GM21786 (cell line): Measurements from ENCODE around the gene ADNP2.
"Not testable (repeated sequence)": the region's sequence is repeated elsewhere in the genome, so short reads cannot be mapped to it uniquely, and the experiment has no call there.

ENCODE experiments used
- ATAC-seq: cut with Tn5 transposase; IDR thresholded peaks from one replicate; pipeline ENCODE4 v1.9.1; 2021; ENCODE audit not compliant: unreplicated experiment

ADNP2 gene

GRCh38 chr18:80143881-80144280, 34.8 kb downstream of the ADNP2 start:
- ATAC-seq, result no peak

- ATAC-seq, result no peak
Observed at GRCh38 chr18:80145196-80145804, 36.2 kb downstream of the ADNP2 start.

GRCh38 chr18:80147037-80147417, 38.0 kb downstream of the ADNP2 start:
- peak; percentile 30 for ATAC-seq

GRCh38 chr18:80147418-80148325, 38.6 kb downstream of the ADNP2 start:
- ATAC-seq, result peak; percentile 88

GRCh38 chr18:80148326-80149199, 39.5 kb downstream of the ADNP2 start:
- no peak for ATAC-seq

GRCh38 chr18:80149667-80150066, 40.6 kb downstream of the ADNP2 start:
- no peak for ATAC-seq

- peak; percentile 74 for ATAC-seq
Observed at GRCh38 chr18:80154293-80154692, 45.2 kb downstream of the ADNP2 start.

- no peak for ATAC-seq
Observed at GRCh38 chr18:80157708-80158343, 48.8 kb downstream of the ADNP2 start.

- no peak for ATAC-seq
Observed at GRCh38 chr18:80158365-80158764, 49.3 kb downstream of the ADNP2 start.

GRCh38 chr18:80159713-80160636, 50.9 kb downstream of the ADNP2 start:
- no peak for ATAC-seq

- no peak for ATAC-seq
Observed at GRCh38 chr18:80161781-80162417, 52.8 kb downstream of the ADNP2 start.

GRCh38 chr18:80163183-80163582, 54.1 kb downstream of the ADNP2 start:
- no peak for ATAC-seq

- not testable (repeated sequence) for ATAC-seq
Observed at GRCh38 chr18:80164727-80165355, 55.8 kb downstream of the ADNP2 start.

GRCh38 chr18:80166240-80166639, 57.2 kb downstream of the ADNP2 start:
- no peak for ATAC-seq

GRCh38 chr18:80166725-80167124, 57.7 kb downstream of the ADNP2 start:
- ATAC-seq, result no peak

GRCh38 chr18:80167331-80167730, 58.3 kb downstream of the ADNP2 start:
- no peak for ATAC-seq

- no peak for ATAC-seq
Observed at GRCh38 chr18:80167931-80168330, 58.9 kb downstream of the ADNP2 start.

- ATAC-seq, result no peak
Observed at GRCh38 chr18:80168346-80168745, 59.3 kb downstream of the ADNP2 start.

- no peak for ATAC-seq
Observed at GRCh38 chr18:80168982-80169381, 59.9 kb downstream of the ADNP2 start.
